ENCODE results near the gene EIF4A3. TPM values are rescaled to one million over a fixed set of nuclear protein-coding genes. Genes with fewer than 3 reads are reported as not detected.

Gene EIF4A3
- total RNA-seq, 4 donors from 2014 or later, result 37.0 to 74.5 (median 55.8) TPM

GRCh38 chr17:80181431-80181830, 34.5 kb upstream of the EIF4A3 start:
- WGBS, 2 donors (ENCODE audit: low coverage in 1 of 2), result 93% methylated on average over 17 of the region's 17 CpGs; no CpG with 5 or more reads in 1 of the 2 donors
- no peak for DNase-seq
- H3K27me3 ChIP-seq, result no peaks in the 10 kb centered on the region
- no peak overlapping the region for H3K4me3 ChIP-seq
- intact Hi-C loops (cut with DNase I; ENCODE audit: low total_unique reads), result no loop called here
- in situ Hi-C loops (cut with MboI; ENCODE audit: low pct_ligation_motif_present in 1 of 4, low pct_unique_long_range_greater_than_20kb in 1 of 4, low sequenced_read_pairs in 3 of 4), result no loop called here
- H3K4me1 ChIP-seq, result peaks cover 0 to 4% (median 1%) of the 10 kb centered on the region in 4 donors
- H3K27ac ChIP-seq, result no peak overlapping the region
- no peaks in the 10 kb centered on the region for H3K36me3 ChIP-seq
- TF ChIP-seq POLR2A (IDR thresholded peaks at IDR 0.05), result no peak
- no peaks in the 10 kb centered on the region for H3K9me3 ChIP-seq

- WGBS, 2 donors (ENCODE audit: low coverage in 1 of 2), result 85% methylated on average over 14 of the region's 14 CpGs; no CpG with 5 or more reads in 1 of the 2 donors
- H3K9me3 ChIP-seq, result no peaks in the 10 kb centered on the region
These were observed 33.3 kb upstream of the EIF4A3 start for GRCh38 chr17:80180192-80180591.

DNA sequence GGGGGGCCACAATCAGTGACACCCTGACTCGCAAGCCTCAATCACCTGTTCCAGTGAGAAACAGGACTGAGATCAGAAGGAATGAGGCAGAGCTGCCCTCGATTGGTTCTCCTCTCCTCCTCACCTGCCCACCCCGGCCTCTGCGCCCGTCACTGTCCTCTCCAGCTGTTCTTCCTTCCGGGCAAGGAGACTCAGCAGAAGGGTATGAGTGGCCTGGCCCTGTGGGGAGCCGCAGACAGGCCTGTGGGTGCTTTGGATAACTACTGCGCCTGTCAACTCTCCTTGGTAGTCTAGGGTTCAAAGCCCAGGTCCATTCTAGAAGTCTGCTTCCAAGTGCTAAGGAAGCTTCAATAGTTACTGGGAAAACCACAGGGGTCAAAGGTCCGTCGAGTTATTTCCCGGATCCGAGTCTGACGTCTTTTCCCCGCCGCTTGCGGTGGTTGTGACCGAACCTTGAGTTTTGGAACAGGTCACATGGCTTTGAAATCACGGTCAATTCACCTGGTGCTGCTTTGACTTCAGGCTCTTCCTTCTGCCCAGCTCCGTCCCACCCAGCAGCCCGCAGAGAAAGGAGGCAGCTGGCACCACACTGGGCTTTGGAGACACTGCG, 31.2 kb upstream of the EIF4A3 start:
- WGBS, 2 donors (ENCODE audit: low coverage in 1 of 2), result 72% methylated on average over 21 of the region's 21 CpGs; no CpG with 5 or more reads in 1 of the 2 donors
- no peak overlapping the region for H3K4me3 ChIP-seq
- TF ChIP-seq CTCF (IDR thresholded peaks at IDR 0.05), result no peak
- no peak for TF ChIP-seq EP300 (IDR thresholded peaks at IDR 0.05; ENCODE audit: low read depth)
- no peak for TF ChIP-seq POLR2AphosphoS5 (IDR thresholded peaks at IDR 0.05)
- TF ChIP-seq POLR2A (IDR thresholded peaks at IDR 0.05), result no peak

More at GRCh38 chr17:80180192-80180591, 33.3 kb upstream of the EIF4A3 start:
- Histone ChIP-seq H3K36me3 (no peaks in the 10 kb centered on the region), H3K27ac (no peak overlapping the region), H3K4me3 (no peak overlapping the region), H3K27me3 (no peaks in the 10 kb centered on the region), H3K4me1 (peaks cover 0 to 7% (median 3%) of the 10 kb centered on the region in 4 donors)
- DNase-seq, result no peak
- TF ChIP-seq EP300 (IDR thresholded peaks at IDR 0.05; ENCODE audit: low read depth) (no peak), POLR2AphosphoS5 (IDR thresholded peaks at IDR 0.05) (no peak), POLR2A (IDR thresholded peaks at IDR 0.05) (no peak), CTCF (IDR thresholded peaks at IDR 0.05) (no peak)
- intact Hi-C loops (cut with DNase I; ENCODE audit: low total_unique reads), result no loop called here
- in situ Hi-C loops (cut with MboI; ENCODE audit: low pct_ligation_motif_present in 1 of 4, low pct_unique_long_range_greater_than_20kb in 1 of 4, low sequenced_read_pairs in 3 of 4), result no loop called here

DNA sequence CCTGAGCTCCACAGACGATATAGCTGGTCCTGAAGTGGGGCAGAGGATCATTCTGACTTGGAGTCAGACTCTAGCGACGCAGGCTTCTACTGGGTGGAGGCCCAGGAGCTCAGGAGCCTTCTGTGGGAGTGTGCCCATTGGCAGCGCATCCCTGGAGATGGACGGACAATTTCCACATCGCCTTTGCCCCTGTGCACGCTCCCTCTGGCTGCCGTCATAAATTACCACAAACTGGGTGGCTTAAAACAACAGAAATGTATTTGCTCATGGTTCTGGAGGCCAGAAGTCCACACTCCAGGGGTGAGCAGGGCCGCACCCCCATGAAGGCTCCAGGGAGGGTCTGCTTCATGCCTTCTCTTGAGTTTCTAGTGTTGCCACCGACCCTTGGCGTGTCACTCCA, 29.8 kb upstream of the EIF4A3 start:
- TF ChIP-seq POLR2AphosphoS5 (IDR thresholded peaks at IDR 0.05), result no peak
- TF ChIP-seq EP300 (IDR thresholded peaks at IDR 0.05; ENCODE audit: low read depth), result no peak
- peaks cover 0 to 7% (median 3%) of the 10 kb centered on the region in 4 donors for H3K4me1 ChIP-seq
- no peak for DNase-seq
- H3K27me3 ChIP-seq, result no peaks in the 10 kb centered on the region
- WGBS, 2 donors (ENCODE audit: low coverage in 1 of 2), result 87% methylated on average over 11 of the region's 11 CpGs; no CpG with 5 or more reads in 1 of the 2 donors
- H3K9me3 ChIP-seq, result no peaks in the 10 kb centered on the region
- no peaks in the 10 kb centered on the region for H3K36me3 ChIP-seq
- intact Hi-C loops (cut with DNase I; ENCODE audit: low total_unique reads), result no loop called here
- H3K27ac ChIP-seq, result no peak overlapping the region
- in situ Hi-C loops (cut with MboI; ENCODE audit: low pct_ligation_motif_present in 1 of 4, low pct_unique_long_range_greater_than_20kb in 1 of 4, low sequenced_read_pairs in 3 of 4), result no loop called here
- H3K4me3 ChIP-seq, result no peak overlapping the region

More for the DNA sequence above, 31.2 kb upstream of the EIF4A3 start:
- intact Hi-C loops (cut with DNase I; ENCODE audit: low total_unique reads) (no loop called here), in situ Hi-C loops (cut with MboI; ENCODE audit: low pct_ligation_motif_present in 1 of 4, low pct_unique_long_range_greater_than_20kb in 1 of 4, low sequenced_read_pairs in 3 of 4) (no loop called here)
- Histone ChIP-seq H3K9me3 (no peaks in the 10 kb centered on the region), H3K4me1 (peaks cover 0 to 7% (median 3%) of the 10 kb centered on the region in 4 donors), H3K27ac (no peak overlapping the region), H3K36me3 (no peaks in the 10 kb centered on the region), H3K27me3 (no peaks in the 10 kb centered on the region)
- DNase-seq, result peak; percentile 68

- H3K27me3 ChIP-seq, result no peaks in the 10 kb centered on the region
- intact Hi-C loops (cut with DNase I; ENCODE audit: low total_unique reads) (no loop called here), in situ Hi-C loops (cut with MboI; ENCODE audit: low pct_ligation_motif_present in 1 of 4, low pct_unique_long_range_greater_than_20kb in 1 of 4, low sequenced_read_pairs in 3 of 4) (no loop called here)
- no peak for DNase-seq
- peaks cover 0 to 7% (median 3%) of the 10 kb centered on the region in 4 donors for H3K4me1 ChIP-seq
- H3K27ac ChIP-seq, result no peak overlapping the region
- WGBS, 2 donors (ENCODE audit: low coverage in 1 of 2), result 94 to 98% methylated on average over 6 of the region's 6 CpGs
- H3K9me3 ChIP-seq, result no peaks in the 10 kb centered on the region
- no peaks in the 10 kb centered on the region for H3K36me3 ChIP-seq
- no peak overlapping the region for H3K4me3 ChIP-seq
- TF ChIP-seq POLR2A (IDR thresholded peaks at IDR 0.05) (no peak), POLR2AphosphoS5 (IDR thresholded peaks at IDR 0.05) (no peak), EP300 (IDR thresholded peaks at IDR 0.05; ENCODE audit: low read depth) (no peak), CTCF (IDR thresholded peaks at IDR 0.05) (no peak)
These were observed 27.0 kb upstream of the EIF4A3 start for GRCh38 chr17:80173916-80174315.

All from transverse colon (tissue), 4 donors.